HG03354 (cell line): ENCODE results near the gene DNMT1.
"Not testable (repeated sequence)": the region's sequence is repeated elsewhere in the genome, so short reads cannot be mapped to it uniquely, and the experiment has no call there.

Experiments used
- ATAC-seq: cut with Tn5 transposase; IDR thresholded peaks from one replicate; pipeline ENCODE4 v1.9.1; 2021; ENCODE audit warnings: mild to moderate bottlenecking; ENCODE audit not compliant: unreplicated experiment, poor library complexity, severe bottlenecking

Gene DNMT1

GRCh38 chr19:10223488-10224213, 28.9 kb upstream of the DNMT1 start:
- ATAC-seq: no peak

DNA sequence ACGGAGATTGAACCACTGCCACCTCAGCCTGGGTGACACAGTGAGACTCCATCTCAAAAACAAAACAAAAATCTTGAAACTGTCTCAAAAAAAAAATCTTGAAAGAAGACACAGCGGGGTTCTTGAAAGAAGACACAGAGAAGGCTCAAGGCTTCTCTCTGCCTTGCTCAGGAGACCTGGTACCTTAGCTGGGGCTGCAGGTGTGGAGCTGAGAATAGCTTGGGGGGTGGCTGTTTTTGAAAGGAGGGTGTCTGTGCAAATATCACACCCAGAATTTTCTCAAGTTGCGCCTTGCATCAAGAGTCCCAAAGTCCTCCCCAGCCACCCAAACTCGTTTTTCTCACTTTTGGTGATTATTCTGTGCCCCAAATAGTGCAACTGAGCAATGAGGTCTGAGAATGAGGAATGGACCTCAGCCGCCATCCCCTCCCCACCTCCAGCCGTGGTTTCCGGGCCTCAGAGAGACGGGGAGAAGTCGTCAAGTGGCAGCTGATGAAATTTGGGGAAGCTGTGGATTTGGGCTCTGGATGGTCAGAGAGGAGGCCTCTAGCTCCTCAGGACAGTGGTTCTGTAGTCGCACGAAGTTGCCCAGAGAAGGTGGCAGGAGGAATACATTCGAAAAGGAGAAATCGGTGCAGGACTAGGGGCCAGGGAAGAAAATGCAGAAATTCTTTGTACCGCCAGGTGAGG, 27.6 kb upstream of the DNMT1 start:
- ATAC-seq: no peak

GRCh38 chr19:10220695-10221094, 25.9 kb upstream of the DNMT1 start:
- ATAC-seq: no peak

DNA sequence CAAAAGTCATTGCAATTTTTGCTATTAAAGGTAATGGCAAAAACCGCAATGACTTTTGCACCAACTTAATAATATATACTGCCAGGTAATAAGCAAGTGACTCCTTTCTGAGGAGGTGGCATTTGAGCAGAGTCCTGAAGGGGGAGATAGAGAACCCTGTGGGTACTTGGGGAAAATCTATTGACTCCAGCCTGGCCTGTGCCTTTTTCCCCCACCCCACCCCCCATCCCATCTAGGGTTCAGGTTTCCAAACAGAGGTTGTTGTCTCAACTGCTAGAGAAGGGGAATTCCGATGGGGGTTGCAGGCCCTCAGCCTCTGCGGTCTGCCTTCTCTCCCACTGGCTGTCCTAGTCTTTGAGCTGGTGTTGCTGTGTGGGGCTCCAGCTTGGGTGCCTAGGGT, 24.9 kb upstream of the DNMT1 start:
- ATAC-seq: no peak

- no peak for ATAC-seq
Observed at GRCh38 chr19:10217085-10217484, 22.3 kb upstream of the DNMT1 start.

GRCh38 chr19:10214784-10215183, 20.0 kb upstream of the DNMT1 start:
- no peak for ATAC-seq

DNA sequence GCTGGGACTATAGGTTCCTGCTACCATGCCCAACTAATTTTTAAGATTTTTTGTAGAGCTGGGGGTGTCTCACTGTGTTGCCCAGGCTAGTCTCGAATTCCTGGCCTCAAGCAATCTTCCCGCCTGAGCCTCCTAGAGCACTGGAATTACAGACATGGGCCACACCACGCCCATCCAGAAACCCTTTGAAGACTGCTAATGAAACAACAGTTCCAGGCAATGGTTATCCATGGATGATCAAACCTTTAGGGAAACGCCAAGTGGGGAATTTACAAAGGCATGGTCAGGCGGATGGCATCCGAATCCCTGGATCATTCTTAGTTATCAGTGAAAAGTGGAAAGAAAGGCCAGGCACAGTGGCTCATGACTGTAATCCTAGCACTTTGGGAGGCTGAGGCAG, 16.9 kb upstream of the DNMT1 start:
- ATAC-seq: no peak

DNA sequence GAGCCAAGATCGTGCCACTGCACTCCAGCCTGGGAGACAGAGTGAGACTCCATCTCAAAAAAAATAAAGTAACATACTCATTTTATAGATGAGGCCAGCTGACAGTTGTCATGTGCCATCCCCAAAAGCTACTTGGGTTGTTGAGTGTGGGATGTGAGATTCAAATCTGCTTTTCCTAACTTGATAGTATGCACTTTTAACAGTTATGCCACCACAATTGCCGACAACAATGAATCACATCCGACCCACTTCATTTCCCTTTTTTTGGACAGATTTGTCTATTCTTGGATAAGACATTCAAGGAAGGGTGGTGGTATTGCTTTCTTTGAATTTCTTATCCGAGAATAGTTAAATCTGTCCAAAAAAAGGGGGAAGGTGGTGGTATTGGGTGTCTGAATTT, 16.3 kb upstream of the DNMT1 start:
- ATAC-seq: no peak

DNA sequence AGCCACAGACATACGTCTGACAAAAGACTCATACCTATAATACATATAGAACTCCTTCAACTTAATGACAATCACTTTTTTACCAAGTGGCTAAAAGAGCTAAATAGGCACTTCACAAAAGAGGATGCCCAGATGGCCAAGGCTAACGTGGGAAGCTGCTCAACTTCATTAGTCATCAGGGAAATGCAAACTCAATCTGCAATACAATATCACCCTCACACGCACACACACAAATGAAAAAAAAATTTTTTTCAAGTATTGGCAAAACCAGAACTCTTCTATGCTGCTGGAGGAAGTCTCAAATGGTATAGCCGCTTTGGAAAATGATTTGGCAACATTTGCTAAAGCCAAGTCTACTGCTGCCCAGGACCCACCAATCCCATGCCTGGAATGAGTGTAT, 14.6 kb upstream of the DNMT1 start:
- ATAC-seq: no peak

- ATAC-seq: no peak
Observed at GRCh38 chr19:10207026-10207425, 12.3 kb upstream of the DNMT1 start.

DNA sequence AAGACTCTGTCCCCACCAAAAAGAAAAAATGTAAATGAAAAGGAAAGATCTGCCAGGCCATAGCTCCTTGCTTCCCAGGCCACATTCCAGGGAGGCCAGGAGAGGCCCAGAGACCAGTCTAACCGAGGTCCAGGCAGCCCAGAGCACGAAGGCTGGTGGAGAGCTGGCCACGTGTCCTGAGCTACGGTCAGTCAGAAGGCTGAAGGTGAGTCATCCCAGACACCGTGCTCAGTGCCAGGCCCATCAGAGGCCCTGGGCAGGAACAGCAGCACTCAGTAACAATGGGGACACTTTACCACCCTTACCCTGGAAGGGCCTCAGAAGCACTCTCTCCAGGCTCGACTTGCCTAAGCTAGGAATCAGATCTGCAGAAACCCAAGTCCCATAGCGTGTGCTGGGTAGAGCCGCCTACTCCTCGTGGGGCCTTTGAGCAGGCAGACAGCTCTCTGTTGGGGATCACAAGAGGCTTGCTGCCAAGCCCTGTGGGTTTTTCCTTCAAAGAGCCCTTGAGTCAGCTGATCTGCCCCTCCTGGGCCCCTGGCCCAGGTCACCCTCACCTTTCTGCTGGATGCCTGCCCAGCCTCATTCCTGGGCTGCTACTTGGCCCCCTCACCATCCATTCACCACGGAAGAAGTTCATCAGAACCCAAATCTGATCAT, 11.6 kb upstream of the DNMT1 start:
- ATAC-seq: no peak

DNA sequence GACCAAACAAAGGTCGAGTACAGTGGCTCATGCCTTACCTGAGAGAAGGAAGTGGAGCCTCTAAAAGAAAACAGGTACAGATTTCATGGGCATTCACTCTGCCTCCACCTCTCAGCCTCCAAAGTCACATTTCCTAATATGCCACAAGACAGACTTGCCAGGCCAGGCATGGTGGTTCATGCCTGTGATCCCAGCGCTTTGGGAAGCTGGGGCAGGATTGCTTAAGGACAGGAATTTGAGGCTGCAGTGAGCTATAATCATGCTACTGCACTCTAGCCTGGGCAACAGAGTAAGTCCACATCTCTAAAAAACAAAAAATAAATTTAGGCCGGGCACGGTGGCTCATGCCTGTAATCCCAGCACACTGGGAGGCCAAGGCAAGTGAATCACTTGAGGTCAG, 10.9 kb upstream of the DNMT1 start:
- ATAC-seq: no peak

DNA sequence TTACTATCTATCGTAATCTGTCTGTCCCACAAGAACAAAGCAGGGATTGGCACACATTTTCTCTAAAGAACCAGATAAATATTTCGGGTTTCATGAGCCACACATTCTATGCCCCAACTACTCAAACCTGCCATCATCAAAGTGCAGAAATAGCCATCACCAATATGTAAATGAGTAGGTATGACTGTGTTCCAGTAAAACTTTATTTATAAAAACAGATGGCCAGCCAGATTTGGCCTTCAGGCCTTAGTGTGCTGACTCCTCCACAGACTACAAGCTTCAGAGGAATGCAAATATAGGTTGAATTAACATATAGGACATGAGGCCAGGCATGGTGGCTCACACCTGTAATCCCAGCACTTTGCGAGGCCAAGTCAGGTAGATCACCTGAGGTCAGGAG, 8.9 kb upstream of the DNMT1 start:
- no peak for ATAC-seq

- no peak for ATAC-seq
Observed at GRCh38 chr19:10201176-10201575, 6.4 kb upstream of the DNMT1 start.

DNA sequence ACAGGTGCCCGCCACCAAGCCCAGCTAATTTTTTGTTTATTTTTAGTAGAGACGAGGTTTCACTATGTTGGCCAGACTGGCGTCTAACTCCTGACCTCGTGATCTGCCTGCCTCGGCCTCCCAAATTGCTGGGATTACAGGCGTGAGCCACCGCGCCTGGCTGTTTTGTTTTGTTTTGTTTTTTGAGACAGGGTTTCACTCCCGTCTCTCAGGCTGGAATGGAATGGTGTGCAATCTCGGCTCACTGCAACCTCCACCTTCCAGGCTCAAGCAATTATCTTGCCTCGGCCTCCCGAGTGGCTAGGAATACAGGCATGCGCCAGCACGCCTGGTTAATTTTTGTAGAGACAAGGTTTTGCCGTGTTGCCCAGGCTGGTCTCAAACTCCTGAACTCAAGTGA, 5.3 kb upstream of the DNMT1 start:
- ATAC-seq: not testable (repeated sequence)

GRCh38 chr19:10198889-10199644, 4.3 kb upstream of the DNMT1 start:
- not testable (repeated sequence) for ATAC-seq

DNA sequence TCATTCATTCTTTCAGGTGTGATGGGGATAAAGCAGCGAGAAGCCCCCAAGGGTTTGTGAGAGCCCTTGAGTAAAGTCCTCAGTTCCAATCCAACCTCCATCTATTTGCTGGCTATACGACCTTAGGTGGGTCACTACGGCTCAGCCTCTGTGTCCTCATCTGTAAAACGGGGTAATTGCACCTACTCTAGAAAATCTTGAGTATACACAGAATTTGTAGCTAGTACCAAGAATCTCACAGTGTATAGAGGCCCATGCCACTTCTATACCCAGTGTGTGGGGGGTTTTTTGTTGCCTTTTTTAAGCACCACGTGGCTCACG, 406 bp upstream of the DNMT1 start:
- peak; percentile 30 for ATAC-seq

DNA sequence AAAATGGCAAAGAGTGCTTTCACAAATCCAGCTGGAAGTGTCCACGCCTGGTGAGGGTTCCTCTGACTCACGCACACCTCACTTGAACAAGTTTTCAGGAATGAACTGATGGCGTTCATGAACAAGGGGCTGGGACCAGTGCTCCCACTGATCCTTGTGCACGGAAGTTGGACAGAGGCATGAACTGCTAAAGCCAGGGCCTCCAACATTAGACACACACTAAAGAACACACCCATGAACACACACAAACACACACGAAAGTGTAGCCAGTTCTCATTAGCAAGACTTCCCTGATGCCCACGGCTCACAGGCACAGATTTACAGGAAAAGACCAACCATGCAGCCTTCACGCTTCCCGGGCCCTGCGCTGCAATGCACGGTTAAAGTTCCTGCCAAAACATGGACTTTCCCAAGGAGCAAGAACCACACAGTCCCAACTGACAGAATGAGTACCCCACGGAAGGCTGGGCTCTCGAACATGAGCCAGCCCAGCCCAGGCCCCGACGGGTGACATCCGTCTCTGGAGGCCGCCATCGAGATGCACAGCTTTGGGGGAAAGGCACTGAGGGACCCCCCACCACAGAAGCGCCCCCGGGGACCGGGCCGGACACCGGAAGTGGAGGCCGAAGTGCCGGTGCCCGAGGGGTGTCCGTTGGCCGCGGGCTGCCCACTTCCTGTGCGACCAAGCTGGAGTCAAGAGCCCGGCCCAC, 808 bp downstream of the DNMT1 start:
- peak; percentile 16 for ATAC-seq

GRCh38 chr19:10192922-10193321, 1.8 kb downstream of the DNMT1 start:
- no peak for ATAC-seq

DNA sequence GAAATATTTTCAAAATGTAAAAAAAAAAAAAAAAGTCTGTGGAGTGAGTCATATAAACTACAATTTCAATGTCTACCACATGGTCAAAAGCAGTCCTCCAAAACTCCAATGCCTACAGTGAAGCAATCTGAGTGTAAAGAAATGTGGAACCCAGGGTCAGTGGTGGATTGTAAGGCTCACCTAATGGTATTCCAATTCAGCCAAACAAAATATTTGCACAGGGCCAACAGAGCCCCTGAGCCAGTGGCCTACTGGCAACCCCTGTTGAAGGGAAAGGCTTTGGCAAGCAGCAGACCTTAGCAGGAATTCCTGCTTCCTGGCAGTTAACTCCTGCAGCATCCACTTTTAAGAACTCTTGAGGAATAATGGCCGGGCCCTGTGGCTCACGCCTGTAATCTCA, 3.4 kb downstream of the DNMT1 start:
- ATAC-seq: no peak
